Erythroblast (primary cell): Measurements from ENCODE around the gene STK26.

ENCODE experiments used
- GATA1 ChIP-seq: IDR thresholded peaks from 2 replicates; pipeline ENCODE4 v1.6.1; 2011; ENCODE audit warnings: low read depth, mild to moderate bottlenecking, control low read depth, low read length, moderate library complexity
- POLR2A ChIP-seq: IDR thresholded peaks from 2 replicates; pipeline ENCODE4 v1.6.1; 2011; ENCODE audit warnings: mild to moderate bottlenecking, low read length

DNA sequence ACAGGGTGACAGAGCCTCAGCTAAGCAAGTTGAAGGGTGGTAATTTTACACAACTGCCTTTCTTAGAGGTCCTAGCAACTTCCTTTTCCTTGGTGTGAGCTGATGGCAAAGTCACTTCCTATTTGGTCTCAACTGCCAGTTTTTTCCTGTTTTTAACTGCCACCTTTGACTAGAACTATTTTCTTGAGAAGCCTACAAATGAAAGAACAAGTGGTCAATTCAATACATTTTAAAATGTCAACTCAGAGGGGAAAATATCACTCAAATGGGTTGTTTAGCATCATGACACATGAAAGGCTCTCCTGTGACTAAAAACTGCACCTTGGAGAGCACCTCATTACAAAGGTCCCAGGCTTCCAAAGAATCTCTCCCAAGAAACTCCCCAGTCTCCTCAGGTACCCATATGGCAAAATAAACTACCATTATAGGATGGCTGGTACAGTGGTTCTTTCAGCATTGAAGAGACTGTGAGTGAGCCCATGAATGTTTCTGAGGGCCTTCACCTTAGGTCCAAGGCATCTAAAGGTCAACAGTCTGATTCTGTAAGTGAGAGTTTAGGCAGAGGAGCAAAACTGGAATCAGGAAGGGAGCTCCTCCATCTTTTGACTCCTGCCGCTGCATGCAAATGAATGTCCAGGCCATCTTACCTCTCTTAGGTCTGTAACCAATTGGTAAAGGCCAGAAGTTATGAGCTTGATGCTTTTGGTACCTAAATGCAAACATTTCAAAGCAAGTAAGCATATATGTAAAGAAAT lies 5.5 kb upstream of the STK26 start:
- TF ChIP-seq POLR2A (no peak), GATA1 (no peak)
